ENCODE data around the gene PPP1R18. TPM values are rescaled to one million over a fixed set of nuclear protein-coding genes. Genes with fewer than 3 reads are reported as not detected.

PPP1R18 gene
- total and polyA plus RNA-seq, 9 of the 15 experiments (the other 6 are each of a cell fraction or from before 2014, with no cell fraction given) = 12.0 to 99.2 (median 42.6) TPM

DNA sequence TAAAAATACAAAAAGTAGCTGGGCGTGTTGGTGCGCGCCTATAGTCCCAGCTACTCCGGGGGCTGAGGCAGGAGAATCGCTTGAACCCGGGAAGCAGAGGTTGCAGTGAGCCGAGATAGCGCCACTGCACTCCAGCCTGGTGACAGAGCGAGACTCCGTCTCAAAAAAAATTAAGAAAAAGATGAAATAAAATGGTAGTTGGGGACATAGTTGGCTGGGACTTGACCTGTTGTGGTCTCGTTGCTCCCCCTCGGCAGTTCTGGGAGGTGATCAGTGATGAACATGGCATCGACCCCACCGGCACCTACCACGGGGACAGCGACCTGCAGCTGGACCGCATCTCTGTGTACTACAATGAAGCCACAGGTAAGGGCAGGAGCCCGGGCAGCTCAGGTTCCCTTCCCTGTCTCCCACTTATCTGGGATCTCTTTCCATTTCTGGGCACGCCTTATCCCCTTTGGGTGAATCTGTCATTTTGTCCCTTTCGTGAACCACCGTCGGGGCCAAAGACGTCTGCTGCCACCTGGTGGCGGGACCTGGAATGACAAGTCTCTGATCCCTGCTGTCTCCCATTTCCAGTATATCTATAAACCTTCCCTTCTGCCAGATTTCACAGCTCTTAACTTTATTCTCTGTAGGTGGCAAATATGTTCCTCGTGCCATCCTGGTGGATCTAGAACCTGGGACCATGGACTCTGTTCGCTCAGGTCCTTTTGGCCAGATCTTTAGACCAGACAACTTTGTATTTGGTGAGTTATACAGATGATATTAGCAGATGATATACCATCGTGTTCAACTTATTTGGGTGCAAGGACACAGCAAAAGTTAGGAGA is 36.1 kb upstream of the PPP1R18 start (continued):
- TF ChIP-seq FUS (optimal IDR thresholded peaks at IDR 0.05; ENCODE audit: low read depth, low read length) (no peak), FOXA1 (IDR thresholded peaks at IDR 0.05; ENCODE audit: borderline replicate concordance) (no peak), TAF15 (IDR thresholded peaks at IDR 0.05; ENCODE audit: low read depth, low read length) (no peak; the same call in 1 of the 2 replicates), HDAC3 (IDR thresholded peaks at IDR 0.05; ENCODE audit: borderline replicate concordance, partially characterized antibody) (no peak), KAT2B (IDR thresholded peaks at IDR 0.05; ENCODE audit: low read depth, low read length) (no peak), CBFA2T2 (conservative IDR thresholded peaks at IDR 0.05) (no peak), SLC30A9 (CRISPR knock-in tag; IDR thresholded peaks at IDR 0.05) (no peak), BHLHE40 (IDR thresholded peaks at IDR 0.05; ENCODE audit: low read length) (peak; percentile 49; the same call in 1 of the 2 replicates), ZNF212 (CRISPR knock-in tag; IDR thresholded peaks at IDR 0.05) (no peak), NFATC3 (IDR thresholded peaks at IDR 0.05) (no peak), C11orf30 (IDR thresholded peaks at IDR 0.05; ENCODE audit: low read depth) (no peak), HDAC8 (tag; IDR thresholded peaks at IDR 0.05) (no peak), GATA2 (CRISPR knock-in tag; IDR thresholded peaks at IDR 0.05) (peak; percentile 83), PHB2 (IDR thresholded peaks at IDR 0.05; ENCODE audit: low read depth) (no peak), RB1 (IDR thresholded peaks at IDR 0.05; ENCODE audit: low read depth) (no peak; the same call in 1 of the 2 replicates), CHCHD3 (CRISPR knock-in tag; IDR thresholded peaks at IDR 0.05) (no peak), PURB (CRISPR knock-in tag; IDR thresholded peaks at IDR 0.05; ENCODE audit: low read depth) (no peak), WHSC1 (IDR thresholded peaks at IDR 0.05; ENCODE audit: low read length) (no peak), ZBTB1 (CRISPR knock-in tag; IDR thresholded peaks at IDR 0.05; ENCODE audit: borderline replicate concordance, low read depth) (0 out of 2 replicates have a peak, but pooled peaks have one; percentile 32), SMAD4 (CRISPR knock-in tag; conservative IDR thresholded peaks at IDR 0.05) (peak; percentile 25; the same call in 1 of the 2 replicates)
- TF ChIP-seq, protein P1, sequence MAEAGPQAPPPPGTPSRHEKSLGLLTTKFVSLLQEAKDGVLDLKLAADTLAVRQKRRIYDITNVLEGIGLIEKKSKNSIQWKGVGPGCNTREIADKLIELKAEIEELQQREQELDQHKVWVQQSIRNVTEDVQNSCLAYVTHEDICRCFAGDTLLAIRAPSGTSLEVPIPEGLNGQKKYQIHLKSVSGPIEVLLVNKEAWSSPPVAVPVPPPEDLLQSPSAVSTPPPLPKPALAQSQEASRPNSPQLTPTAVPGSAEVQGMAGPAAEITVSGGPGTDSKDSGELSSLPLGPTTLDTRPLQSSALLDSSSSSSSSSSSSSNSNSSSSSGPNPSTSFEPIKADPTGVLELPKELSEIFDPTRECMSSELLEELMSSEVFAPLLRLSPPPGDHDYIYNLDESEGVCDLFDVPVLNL (CRISPR knock-in tag; IDR thresholded peaks at IDR 0.05; ENCODE audit: low read depth) = no peak
- TF ChIP-seq, protein P2, sequence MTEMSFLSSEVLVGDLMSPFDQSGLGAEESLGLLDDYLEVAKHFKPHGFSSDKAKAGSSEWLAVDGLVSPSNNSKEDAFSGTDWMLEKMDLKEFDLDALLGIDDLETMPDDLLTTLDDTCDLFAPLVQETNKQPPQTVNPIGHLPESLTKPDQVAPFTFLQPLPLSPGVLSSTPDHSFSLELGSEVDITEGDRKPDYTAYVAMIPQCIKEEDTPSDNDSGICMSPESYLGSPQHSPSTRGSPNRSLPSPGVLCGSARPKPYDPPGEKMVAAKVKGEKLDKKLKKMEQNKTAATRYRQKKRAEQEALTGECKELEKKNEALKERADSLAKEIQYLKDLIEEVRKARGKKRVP (CRISPR knock-in tag; IDR thresholded peaks at IDR 0.05) = no peak
- TF ChIP-seq, protein P3, sequence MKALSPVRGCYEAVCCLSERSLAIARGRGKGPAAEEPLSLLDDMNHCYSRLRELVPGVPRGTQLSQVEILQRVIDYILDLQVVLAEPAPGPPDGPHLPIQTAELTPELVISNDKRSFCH (CRISPR knock-in tag; IDR thresholded peaks at IDR 0.05) = no peak
- TF ChIP-seq, protein P3 (tag; IDR thresholded peaks at IDR 0.05) = peak; percentile 71; the same call in 1 of the 2 replicates
- TF ChIP-seq, protein P4, sequence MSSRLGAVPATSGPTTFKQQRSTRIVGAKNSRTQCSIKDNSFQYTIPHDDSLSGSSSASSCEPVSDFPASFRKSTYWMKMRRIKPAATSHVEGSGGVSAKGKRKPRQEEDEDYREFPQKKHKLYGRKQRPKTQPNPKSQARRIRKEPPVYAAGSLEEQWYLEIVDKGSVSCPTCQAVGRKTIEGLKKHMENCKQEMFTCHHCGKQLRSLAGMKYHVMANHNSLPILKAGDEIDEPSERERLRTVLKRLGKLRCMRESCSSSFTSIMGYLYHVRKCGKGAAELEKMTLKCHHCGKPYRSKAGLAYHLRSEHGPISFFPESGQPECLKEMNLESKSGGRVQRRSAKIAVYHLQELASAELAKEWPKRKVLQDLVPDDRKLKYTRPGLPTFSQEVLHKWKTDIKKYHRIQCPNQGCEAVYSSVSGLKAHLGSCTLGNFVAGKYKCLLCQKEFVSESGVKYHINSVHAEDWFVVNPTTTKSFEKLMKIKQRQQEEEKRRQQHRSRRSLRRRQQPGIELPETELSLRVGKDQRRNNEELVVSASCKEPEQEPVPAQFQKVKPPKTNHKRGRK (tag; IDR thresholded peaks at IDR 0.05) = no peak
